Activated B cell treated with CpG ODN at 0.5 μM for 24 hours (primary cell): Measurements from ENCODE around the gene FAIM. TPM values are rescaled to one million over a fixed set of nuclear protein-coding genes. Genes with fewer than 3 reads are reported as not detected.

Experiments
- ATAC-seq: fragments of 200-7000 bp; cut with Tn5 transposase; one replicate; pipeline ENCODE4 v1.10.0; 2021; ENCODE audit warnings: low read depth, mild to moderate bottlenecking, moderate library complexity
- CTCF ChIA-PET: fragments of 350-600 bp; sonication (Branson Sonifier 250); formaldehyde crosslinking; loops from one replicate; lab custom pipeline; 2021; ENCODE audit warnings: antibody characterized with exemption; lab: Charles Lee
- POLR2A ChIA-PET: fragments of 350-600 bp; sonication (Branson Sonifier 250); formaldehyde crosslinking; loops from one replicate; lab custom pipeline; 2021; ENCODE audit warnings: antibody characterized with exemption; lab: Charles Lee
- DNase-seq: peaks from one replicate; pipeline ENCODE4 v3.0.0; 2022
- H3K27ac Mint-ChIP-seq: one replicate; pipeline ENCODE4 v1.8.0; 2020; ENCODE audit warnings: mixed read lengths
- H3K27me3 Mint-ChIP-seq: one replicate; pipeline ENCODE4 v1.8.0; 2021; ENCODE audit warnings: mixed read lengths
- H3K36me3 Mint-ChIP-seq: one replicate; pipeline ENCODE4 v1.8.0; 2021; ENCODE audit warnings: low read depth, mixed read lengths
- H3K4me1 Mint-ChIP-seq: one replicate; pipeline ENCODE4 v1.8.0; 2021; ENCODE audit warnings: mixed read lengths
- H3K4me3 Mint-ChIP-seq: one replicate; pipeline ENCODE4 v1.8.0; 2020; ENCODE audit warnings: mild to moderate bottlenecking, mixed read lengths
- H3K9me3 Mint-ChIP-seq: one replicate; pipeline ENCODE4 v1.8.0; 2020; ENCODE audit warnings: mixed read lengths
- intact Hi-C: fragments of 100-400 bp; cut with micrococcal nuclease; formaldehyde crosslinking; loops from one replicate; pipeline ENCODE4 v1.15.1; 2024
- total RNA-seq: library from RNA; stranded (reverse); gene quantifications from 2 replicates; pipeline ENCODE4 v1.2.3, GENCODE V29; 2022
- TF ChIP-seq, protein P1 (sequence below): fragments of 200-600 bp; IDR thresholded peaks from one replicate; pipeline ENCODE4 v1.8.0; 2022; ENCODE audit warnings: antibody characterized with exemption, mild to moderate bottlenecking

Gene FAIM
- total RNA-seq, 1 donor from 2014 or later: 11.5 TPM

DNA sequence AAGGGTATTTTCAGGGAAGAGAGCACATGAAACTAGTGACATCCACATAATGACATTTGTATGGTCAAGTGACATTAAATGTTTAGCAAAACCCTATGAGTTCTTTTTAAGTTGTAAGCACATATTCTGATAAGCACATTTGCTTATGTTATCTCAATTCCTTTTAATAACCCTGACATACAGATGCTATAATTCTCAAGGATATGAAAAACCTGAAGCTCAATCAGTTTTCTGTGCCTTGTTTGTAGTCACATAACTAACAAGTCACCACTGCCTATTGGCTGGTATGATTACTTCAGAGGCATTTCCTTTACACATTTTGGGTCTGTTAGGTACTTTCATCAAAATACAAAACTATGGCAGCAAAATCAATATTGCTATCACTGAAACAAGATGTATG lies 74.1 kb downstream of the FAIM start:
- no peak for DNase-seq
- TF ChIP-seq, protein P1, sequence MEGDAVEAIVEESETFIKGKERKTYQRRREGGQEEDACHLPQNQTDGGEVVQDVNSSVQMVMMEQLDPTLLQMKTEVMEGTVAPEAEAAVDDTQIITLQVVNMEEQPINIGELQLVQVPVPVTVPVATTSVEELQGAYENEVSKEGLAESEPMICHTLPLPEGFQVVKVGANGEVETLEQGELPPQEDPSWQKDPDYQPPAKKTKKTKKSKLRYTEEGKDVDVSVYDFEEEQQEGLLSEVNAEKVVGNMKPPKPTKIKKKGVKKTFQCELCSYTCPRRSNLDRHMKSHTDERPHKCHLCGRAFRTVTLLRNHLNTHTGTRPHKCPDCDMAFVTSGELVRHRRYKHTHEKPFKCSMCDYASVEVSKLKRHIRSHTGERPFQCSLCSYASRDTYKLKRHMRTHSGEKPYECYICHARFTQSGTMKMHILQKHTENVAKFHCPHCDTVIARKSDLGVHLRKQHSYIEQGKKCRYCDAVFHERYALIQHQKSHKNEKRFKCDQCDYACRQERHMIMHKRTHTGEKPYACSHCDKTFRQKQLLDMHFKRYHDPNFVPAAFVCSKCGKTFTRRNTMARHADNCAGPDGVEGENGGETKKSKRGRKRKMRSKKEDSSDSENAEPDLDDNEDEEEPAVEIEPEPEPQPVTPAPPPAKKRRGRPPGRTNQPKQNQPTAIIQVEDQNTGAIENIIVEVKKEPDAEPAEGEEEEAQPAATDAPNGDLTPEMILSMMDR: no peak
- no peak overlapping the region for H3K4me3 Mint-ChIP-seq
- H3K9me3 Mint-ChIP-seq: no peaks in the 10 kb centered on the region
- H3K27me3 Mint-ChIP-seq: no peaks in the 10 kb centered on the region
- no peak for ATAC-seq
- CTCF ChIA-PET: no interaction called here
- POLR2A ChIA-PET: interaction anchor here (0.7 kb wide), 1 partner anchor 100 kb away, joined by 6 read pairs; no protein-coding TSS in a partner anchor
- H3K27ac Mint-ChIP-seq: no peak overlapping the region
- H3K4me1 Mint-ChIP-seq: peaks cover 19% of the 10 kb centered on the region
- intact Hi-C loops: no loop called here
- peaks cover 32% of the 10 kb centered on the region for H3K36me3 Mint-ChIP-seq

Other genes starting within 250 kb of the FAIM start
- not detected in 2 replicates for gene ESYT3, start 174.2 kb upstream of the FAIM start, total RNA-seq
- 5.9 and 11.0 TPM in 2 replicates for gene CEP70, start 14.5 kb upstream of the FAIM start, total RNA-seq
- gene PIK3CB, start 226.2 kb downstream of the FAIM start, total RNA-seq: 19.9 and 21.9 TPM in 2 replicates